OCI-LY7 (cell line): ENCODE measurements around the gene SDCCAG8. TPM values are rescaled to one million over a fixed set of nuclear protein-coding genes. Genes with fewer than 3 reads are reported as not detected.

Source experiments
- BruUV-seq: library from RNA; stranded (reverse); fragments of 400-500 nt; replicated peaks from 2 replicates; lab custom pipeline; 2021; lab: Mats Ljungman, UMichigan
- CTCF ChIA-PET: fragments of 300-600 bp; sonication (Branson Sonifier 250); formaldehyde crosslinking; loops from one replicate; lab custom pipeline; 2022; ENCODE audit warnings: antibody characterized with exemption; ENCODE audit not compliant: unreplicated experiment; lab: Charles Lee
- POLR2A ChIA-PET: fragments of 300-600 bp; sonication (Branson Sonifier 250); formaldehyde crosslinking; loops from one replicate; lab custom pipeline; 2022; ENCODE audit warnings: antibody characterized with exemption; lab: Charles Lee
- DNase-seq: peaks from one replicate; pipeline ENCODE4 v3.0.0-alpha.2; 2015; ENCODE audit warnings: low spot score
- H2AFZ ChIP-seq: fragments of 200-600 bp; sonication (generic), shearing (Covaris generic); 2 replicates; pipeline ENCODE4 v1.6.1; 2014; ENCODE audit warnings: mild to moderate bottlenecking, antibody characterized with exemption, low read length, moderate library complexity
- H3K27ac ChIP-seq: fragments of 200-600 bp; sonication (generic); 2 replicates; pipeline ENCODE4 v1.5.1; 2014; ENCODE audit warnings: mixed run types, low read depth, mild to moderate bottlenecking, moderate library complexity, low read length, inconsistent platforms; ENCODE audit not compliant: poor library complexity, severe bottlenecking
- H3K36me3 ChIP-seq: fragments of 200-600 bp; sonication (generic); 2 replicates; pipeline ENCODE4 v1.6.1; 2014; ENCODE audit warnings: mild to moderate bottlenecking, antibody characterized with exemption, low read length, moderate library complexity, mixed read lengths; ENCODE audit not compliant: insufficient read depth
- H3K4me1 ChIP-seq: fragments of 200-600 bp; sonication (generic); 2 replicates; pipeline ENCODE4 v1.5.1; 2014; ENCODE audit warnings: mild to moderate bottlenecking, low read length; ENCODE audit not compliant: insufficient read depth, poor library complexity, severe bottlenecking
- H3K4me2 ChIP-seq: fragments of 200-600 bp; sonication (generic); 2 replicates; pipeline ENCODE4 v1.6.1; 2014; ENCODE audit warnings: mild to moderate bottlenecking, low read length
- H3K4me3 ChIP-seq: fragments of 200-600 bp; sonication (generic); 2 replicates; pipeline ENCODE4 v1.5.1; 2014; ENCODE audit warnings: mild to moderate bottlenecking, low read depth, low read length; ENCODE audit not compliant: poor library complexity, severe bottlenecking
- H3K79me2 ChIP-seq: fragments of 200-600 bp; sonication (generic); 2 replicates; pipeline ENCODE4 v1.6.1; 2016; ENCODE audit warnings: low read depth, mild to moderate bottlenecking, low read length, moderate library complexity, mixed read lengths; ENCODE audit not compliant: insufficient read depth
- H3K9me2 ChIP-seq: fragments of 200-600 bp; sonication (generic); 2 replicates; pipeline ENCODE4 v1.6.1; 2016; ENCODE audit warnings: mild to moderate bottlenecking, low read length, mixed read lengths; ENCODE audit not compliant: insufficient read depth
- H3K9me3 ChIP-seq: fragments of 200-600 bp; sonication (generic); 2 replicates; pipeline ENCODE4 v1.6.1; 2014; ENCODE audit warnings: mild to moderate bottlenecking, mixed run types, low read length, mixed read lengths
- H4K20me1 ChIP-seq: fragments of 200-600 bp; sonication (generic); 2 replicates; pipeline ENCODE4 v1.6.1; 2014; ENCODE audit warnings: mild to moderate bottlenecking, antibody characterized with exemption, low read length, moderate library complexity, mixed read lengths; ENCODE audit not compliant: insufficient read depth
- CTCF ChIP-seq: fragments of 200-600 bp; sonication (generic); conservative IDR thresholded peaks from 2 replicates; pipeline ENCODE4 v1.5.1; 2014; ENCODE audit warnings: mild to moderate bottlenecking, antibody characterized with exemption, low read length, moderate library complexity, mixed read lengths
- EZH2phosphoT487 ChIP-seq: fragments of 200-600 bp; sonication (generic); IDR thresholded peaks from 2 replicates; pipeline ENCODE4 v1.6.1; 2018; ENCODE audit warnings: low read depth, borderline replicate concordance, mild to moderate bottlenecking, mixed run types, antibody characterized with exemption, low read length, moderate library complexity, mixed read lengths
- intact Hi-C: fragments of 100-400 bp; cut with micrococcal nuclease; formaldehyde crosslinking; loops from one replicate; pipeline ENCODE4 v1.10.0; 2022; ENCODE audit not compliant: unreplicated experiment
- total RNA-seq, 2 experiments: library from RNA; depleted of rRNA in 1 of 2; stranded (reverse); fragments of >200 nt in 1 of 2; shearing (Covaris generic) in 1 of 2; gene quantifications; 2 replicates each; pipeline ENCODE4 v1.2.3, GENCODE V29; 2014 to 2022

The SDCCAG8 gene
- total RNA-seq, 2 experiments from 2014 or later, result 18.1 to 28.7 TPM

GRCh38 chr1:243409284-243409683 lies 153.4 kb downstream of the SDCCAG8 start:
- Histone ChIP-seq H3K36me3 (no peaks in the 10 kb centered on the region), H3K9me3 (no peaks in the 10 kb centered on the region), H3K27ac (no peak overlapping the region), H3K4me3 (no peak overlapping the region), H4K20me1 (no peaks in the 10 kb centered on the region), H3K4me2 (no peak overlapping the region), H3K9me2 (no peaks in the 10 kb centered on the region), H3K4me1 (peaks cover 4% of the 10 kb centered on the region), H2AFZ (no peak overlapping the region), H3K79me2 (no peaks in the 10 kb centered on the region)
- CTCF ChIA-PET, result no interaction called here
- BruUV-seq, result no TSS peak
- DNase-seq, result no peak
- intact Hi-C loops, result no loop called here
- POLR2A ChIA-PET, result interaction anchor here (0.9 to 2.2 kb wide), 2 partner anchors 8 to 10 kb away, joined by 3 to 6 read pairs; no protein-coding TSS in a partner anchor
- TF ChIP-seq CTCF, result peak; percentile 61
- TF ChIP-seq EZH2phosphoT487, result no peak

- Histone ChIP-seq H3K4me2 (no peak overlapping the region), H3K9me2 (no peaks in the 10 kb centered on the region), H3K4me3 (no peak overlapping the region), H4K20me1 (no peaks in the 10 kb centered on the region), H3K27ac (no peak overlapping the region), H3K9me3 (no peaks in the 10 kb centered on the region), H3K79me2 (no peaks in the 10 kb centered on the region), H3K4me1 (peaks cover 4% of the 10 kb centered on the region), H2AFZ (no peak overlapping the region), H3K36me3 (no peaks in the 10 kb centered on the region)
- intact Hi-C loops, result no loop called here
- DNase-seq, result no peak
- ChIA-PET CTCF (no interaction called here), POLR2A (no interaction called here)
- no TSS peak for BruUV-seq
- TF ChIP-seq EZH2phosphoT487 (no peak), CTCF (no peak)
These were observed 155.6 kb downstream of the SDCCAG8 start for GRCh38 chr1:243411472-243411871.

DNA sequence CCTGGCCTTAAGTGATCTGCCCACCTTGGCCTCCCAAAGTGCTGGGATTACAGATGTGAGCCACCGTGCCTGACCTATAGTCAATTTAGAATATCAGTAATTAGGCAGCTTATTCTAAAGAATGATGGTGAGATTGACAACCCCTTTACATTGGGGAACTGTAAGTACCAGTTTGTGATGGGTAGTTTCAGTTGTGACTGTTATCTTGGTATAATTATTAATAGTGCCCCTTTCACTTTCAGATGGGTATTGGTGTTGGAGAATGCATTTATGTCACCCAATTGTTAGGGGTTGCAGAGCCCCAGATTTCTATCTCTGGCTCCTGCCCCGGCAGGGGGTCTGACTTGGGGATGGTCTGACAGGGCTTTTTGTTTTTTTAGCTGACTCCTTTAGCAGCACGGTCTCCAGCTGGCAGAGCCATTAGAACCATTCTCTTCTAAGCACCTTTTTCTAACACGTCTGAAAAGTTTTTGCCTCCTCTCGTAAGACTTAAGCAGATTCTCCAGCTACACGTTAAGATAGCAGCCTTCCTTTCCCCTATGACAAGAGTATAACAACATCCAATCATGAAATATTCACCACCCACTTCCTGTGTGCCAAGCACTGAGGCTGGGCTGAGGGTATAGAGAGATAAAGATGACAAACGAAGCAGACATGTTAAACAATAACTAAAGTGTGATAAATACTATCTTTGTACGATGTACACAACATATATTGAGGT lies 157.8 kb downstream of the SDCCAG8 start:
- intact Hi-C loops, result no loop called here
- TF ChIP-seq EZH2phosphoT487 (no peak), CTCF (no peak)
- CTCF ChIA-PET, result no interaction called here

More for the DNA sequence above, 157.8 kb downstream of the SDCCAG8 start:
- Histone ChIP-seq H3K9me3 (no peaks in the 10 kb centered on the region), H4K20me1 (no peaks in the 10 kb centered on the region), H3K79me2 (no peaks in the 10 kb centered on the region), H3K27ac (no peak overlapping the region), H3K36me3 (no peaks in the 10 kb centered on the region), H3K4me1 (peaks cover 4% of the 10 kb centered on the region), H3K4me2 (no peak overlapping the region), H3K4me3 (no peak overlapping the region), H2AFZ (no peak overlapping the region), H3K9me2 (no peaks in the 10 kb centered on the region)
- no TSS peak for BruUV-seq
- DNase-seq, result no peak
- POLR2A ChIA-PET, result no interaction called here
